ENCODE results near the gene OR10X1.

DNA sequence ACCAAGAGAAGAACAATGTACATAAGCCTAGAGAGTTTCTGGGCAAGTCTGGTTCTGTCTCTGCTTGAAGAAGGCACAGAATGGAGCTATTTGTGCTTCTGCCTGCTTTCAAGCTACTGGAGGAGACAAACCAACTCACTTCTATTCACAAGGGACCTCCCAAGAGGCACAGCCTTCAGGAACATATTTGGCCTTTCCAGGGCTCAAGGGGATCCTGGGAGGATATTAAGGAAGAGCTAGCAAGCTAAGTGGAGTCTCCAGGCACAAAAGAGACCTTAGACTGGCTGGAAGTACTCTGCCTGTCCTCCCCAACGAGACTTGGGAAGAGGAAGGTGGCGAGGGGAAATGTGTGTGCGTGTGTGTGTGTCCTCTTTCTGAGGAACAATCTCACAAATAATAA, 25.3 kb downstream of the OR10X1 start, which contains the start of gene OR6Y1:
- TF ChIP-seq CTCF (IDR thresholded peaks at IDR 0.05; ENCODE audit: low read depth, low read length) (no peak), EZH2phosphoT487 (IDR thresholded peaks at IDR 0.05; ENCODE audit: low read depth) (no peak)
